Neural crest cell (in vitro differentiated cells): ENCODE data around the gene C21orf58. TPM values are rescaled to one million over a fixed set of nuclear protein-coding genes. Genes with fewer than 3 reads are reported as not detected.

Source experiments
- DNase-seq: peaks from one replicate; pipeline ENCODE4 v3.0.0; 2021; ENCODE audit warnings: low read depth, mixed read lengths, low spot score
- H3K27ac Mint-ChIP-seq: one replicate; pipeline ENCODE4 v1.8.0; 2021; ENCODE audit warnings: mild to moderate bottlenecking, mixed read lengths; ENCODE audit not compliant: unreplicated experiment
- H3K27me3 Mint-ChIP-seq: 2 replicates; pipeline ENCODE4 v1.8.0; 2021; ENCODE audit warnings: low read depth, mild to moderate bottlenecking, mixed read lengths
- H3K36me3 Mint-ChIP-seq: 2 replicates; pipeline ENCODE4 v1.8.0; 2021; ENCODE audit warnings: low read depth, mild to moderate bottlenecking, mixed read lengths
- H3K4me1 Mint-ChIP-seq: 2 replicates; pipeline ENCODE4 v1.8.0; 2021; ENCODE audit warnings: mixed read lengths
- H3K4me3 Mint-ChIP-seq: one replicate; pipeline ENCODE4 v1.8.0; 2021; ENCODE audit warnings: mild to moderate bottlenecking, mixed read lengths
- H3K9me3 Mint-ChIP-seq: 2 replicates; pipeline ENCODE4 v1.8.0; 2021; ENCODE audit warnings: mixed read lengths
- CTCF ChIP-seq: fragments of 200-600 bp; sonication (generic); conservative IDR thresholded peaks from 2 replicates; pipeline ENCODE4 v1.5.0; 2021; ENCODE audit warnings: antibody characterized with exemption, mild to moderate bottlenecking
- total RNA-seq: library from RNA; stranded (reverse); gene quantifications from 2 replicates; pipeline ENCODE4 v1.2.1, GENCODE V29; 2021

The C21orf58 gene
- total RNA-seq, 1 donor from 2014 or later: 61.5 TPM

GRCh38 chr21:46352913-46353312 is 29.2 kb upstream of the C21orf58 start:
- no peak for TF ChIP-seq CTCF
- no peak for DNase-seq
- Mint-ChIP-seq H3K36me3 (peaks cover 18% of the 10 kb centered on the region), H3K4me3 (no peak overlapping the region), H3K4me1 (no peaks in the 10 kb centered on the region), H3K9me3 (no peaks in the 10 kb centered on the region), H3K27me3 (no peaks in the 10 kb centered on the region), H3K27ac (no peak overlapping the region)

GRCh38 chr21:46352164-46352515 is 28.5 kb upstream of the C21orf58 start:
- no peak for DNase-seq
- no peaks in the 10 kb centered on the region for H3K27me3 Mint-ChIP-seq
- H3K9me3 Mint-ChIP-seq: no peaks in the 10 kb centered on the region
- no peaks in the 10 kb centered on the region for H3K4me1 Mint-ChIP-seq
- no peak overlapping the region for H3K27ac Mint-ChIP-seq
- TF ChIP-seq CTCF: no peak
- no peak overlapping the region for H3K4me3 Mint-ChIP-seq
- peaks cover 18% of the 10 kb centered on the region for H3K36me3 Mint-ChIP-seq

GRCh38 chr21:46351476-46352163 is 27.9 kb upstream of the C21orf58 start:
- H3K36me3 Mint-ChIP-seq: peaks cover 16% of the 10 kb centered on the region
- H3K27me3 Mint-ChIP-seq: no peaks in the 10 kb centered on the region
- H3K4me1 Mint-ChIP-seq: no peaks in the 10 kb centered on the region

GRCh38 chr21:46350981-46351380 is 27.3 kb upstream of the C21orf58 start:
- Mint-ChIP-seq H3K27me3 (no peaks in the 10 kb centered on the region), H3K27ac (no peak overlapping the region), H3K9me3 (no peaks in the 10 kb centered on the region), H3K4me1 (no peaks in the 10 kb centered on the region), H3K36me3 (peaks cover 16% of the 10 kb centered on the region), H3K4me3 (no peak overlapping the region)
- DNase-seq: no peak
- TF ChIP-seq CTCF: no peak

More at GRCh38 chr21:46351476-46352163, 27.9 kb upstream of the C21orf58 start:
- no peak for TF ChIP-seq CTCF
- DNase-seq: no peak
- H3K9me3 Mint-ChIP-seq: no peaks in the 10 kb centered on the region
- no peak overlapping the region for H3K4me3 Mint-ChIP-seq
- no peak overlapping the region for H3K27ac Mint-ChIP-seq

- no peak for DNase-seq
- no peaks in the 10 kb centered on the region for H3K9me3 Mint-ChIP-seq
- peaks cover 16% of the 10 kb centered on the region for H3K36me3 Mint-ChIP-seq
- H3K4me1 Mint-ChIP-seq: no peaks in the 10 kb centered on the region
- H3K27me3 Mint-ChIP-seq: no peaks in the 10 kb centered on the region
- no peak overlapping the region for H3K27ac Mint-ChIP-seq
- no peak for TF ChIP-seq CTCF
- H3K4me3 Mint-ChIP-seq: no peak overlapping the region
These were observed 26.9 kb upstream of the C21orf58 start for GRCh38 chr21:46350571-46350970.
